ENCODE data around the gene PAX3.

The PAX3 gene

GRCh38 chr2:222295368-222296062 lies 3.3 kb downstream of the PAX3 start:
- DNase-seq = no peak

- no peak for DNase-seq
Measured at GRCh38 chr2:222294996-222295367, 3.8 kb downstream of the PAX3 start.

- DNase-seq = no peak
Measured at GRCh38 chr2:222293660-222294630, 4.9 kb downstream of the PAX3 start.

- DNase-seq = no peak
Measured at GRCh38 chr2:222292149-222293134, 6.4 kb downstream of the PAX3 start.

GRCh38 chr2:222291485-222291841 lies 7.3 kb downstream of the PAX3 start:
- DNase-seq = no peak

GRCh38 chr2:222290736-222291484 lies 7.9 kb downstream of the PAX3 start:
- no peak for DNase-seq

- DNase-seq = no peak
Measured at GRCh38 chr2:222290401-222290735, 8.4 kb downstream of the PAX3 start.

- DNase-seq = no peak
Measured at GRCh38 chr2:222289278-222290160, 9.3 kb downstream of the PAX3 start.

- no peak for DNase-seq
Measured at GRCh38 chr2:222288590-222289277, 10.1 kb downstream of the PAX3 start.

GRCh38 chr2:222287862-222288479 lies 10.8 kb downstream of the PAX3 start:
- no peak for DNase-seq

GRCh38 chr2:222284466-222284865 lies 14.3 kb downstream of the PAX3 start:
- DNase-seq = no peak

GRCh38 chr2:222283634-222284033 lies 15.2 kb downstream of the PAX3 start:
- DNase-seq = no peak

GRCh38 chr2:222281506-222281905 lies 17.3 kb downstream of the PAX3 start:
- no peak for DNase-seq

GRCh38 chr2:222280795-222281194 lies 18.0 kb downstream of the PAX3 start:
- no peak for DNase-seq

GRCh38 chr2:222272446-222273015 lies 26.3 kb downstream of the PAX3 start:
- DNase-seq = no peak

- no peak for DNase-seq
Measured at GRCh38 chr2:222271854-222272253, 26.9 kb downstream of the PAX3 start.

GRCh38 chr2:222270396-222270795 lies 28.4 kb downstream of the PAX3 start:
- no peak for DNase-seq

GRCh38 chr2:222269132-222269531 lies 29.7 kb downstream of the PAX3 start:
- DNase-seq = no peak

GRCh38 chr2:222268311-222268990 lies 30.3 kb downstream of the PAX3 start:
- no peak for DNase-seq
